GM12878 (cell line): Measurements from ENCODE around the gene RBMX. TPM values are rescaled to one million over a fixed set of nuclear protein-coding genes. Genes with fewer than 3 reads are reported as not detected.

ENCODE experiments used
- ATAC-seq: fragments of 200-7000 bp; cut with Tn5 transposase; 3 replicates; pipeline ENCODE4 v1.9.1; 2020; ENCODE audit warnings: mild to moderate bottlenecking, moderate library complexity
- BruUV-seq: library from RNA; stranded (reverse); fragments of 400-500 nt; replicated peaks from 2 replicates; lab custom pipeline; 2021; lab: Mats Ljungman, UMichigan
- CTCF ChIA-PET: fragments of 300-600 bp; sonication (Branson Sonifier 250); formaldehyde crosslinking; extraction: SDS; loops from one replicate; lab custom pipeline; 2021; ENCODE audit warnings: inconsistent platforms; lab: Yijun Ruan, JAX
- POLR2A ChIA-PET: fragments of 350-600 bp; formaldehyde crosslinking; extraction: SDS; loops from one replicate; lab custom pipeline; 2021; ENCODE audit warnings: inconsistent platforms; lab: Charles Lee
- RAD21 ChIA-PET: fragments of 300-600 bp; sonication (Branson Sonifier 250); formaldehyde crosslinking; loops from one replicate; lab custom pipeline; 2023; ENCODE audit warnings: antibody characterized with exemption; ENCODE audit not compliant: unreplicated experiment; lab: Charles Lee
- SMC1A ChIA-PET: fragments of 300-600 bp; sonication (Branson Sonifier 250); formaldehyde crosslinking; loops from one replicate; lab custom pipeline; 2023; ENCODE audit not compliant: unreplicated experiment, uncharacterized antibody; lab: Charles Lee
- DNase-seq: peaks from one replicate; pipeline ENCODE4 v3.0.0-alpha.2; 2011; ENCODE audit warnings: low read depth, low spot score
- FAIRE-seq: peaks from 3 replicates; lab custom pipeline; 2011; peaks lifted over from hg19 to GRCh38; lab: Jason Lieb, UNC
- H2AFZ ChIP-seq: 2 replicates; pipeline ENCODE4 v1.6.0; 2011; ENCODE audit warnings: low read depth, low read length, control low read depth; ENCODE audit not compliant: control insufficient read depth
- H3K27ac ChIP-seq: 2 replicates; pipeline ENCODE4 v1.5.1; 2011; ENCODE audit warnings: control low read depth; ENCODE audit not compliant: control insufficient read depth, insufficient read depth
- H3K27me3 ChIP-seq, 2 experiments: replicated peaks in 1 of 2; 2 replicates each; pipeline versions ENCODE4 v1.6.0 to v1.6.1; 2011; ENCODE audit warnings: low read length in 1 of 2; ENCODE audit not compliant: control insufficient read depth in 2 of 2, insufficient read depth in 2 of 2
- H3K36me3 ChIP-seq, 2 experiments: 2 replicates each; pipeline ENCODE4 v1.5.1; 2011; ENCODE audit warnings: low read length in 1 of 2; ENCODE audit not compliant: control insufficient read depth in 2 of 2, insufficient read depth in 2 of 2
- H3K4me1 ChIP-seq: 2 replicates; pipeline ENCODE4 v1.6.1; 2011; ENCODE audit warnings: mild to moderate bottlenecking, low read length, moderate library complexity, mixed read lengths; ENCODE audit not compliant: control insufficient read depth, insufficient read depth
- H3K4me2 ChIP-seq: 2 replicates; pipeline ENCODE4 v1.6.0; 2011; ENCODE audit warnings: control low read depth; ENCODE audit not compliant: control insufficient read depth, insufficient read depth
- H3K4me3 ChIP-seq: fragments of 200-600 bp; sonication (generic); 2 replicates; pipeline ENCODE4 v1.5.1; 2016
- H3K79me2 ChIP-seq: 2 replicates; pipeline ENCODE4 v1.6.0; 2011; ENCODE audit warnings: low read length; ENCODE audit not compliant: control insufficient read depth, insufficient read depth
- H3K9ac ChIP-seq: 2 replicates; pipeline ENCODE4 v1.8.0; 2011; ENCODE audit warnings: low read length, control low read depth, mixed read lengths; ENCODE audit not compliant: control insufficient read depth, insufficient read depth
- H3K9me3 ChIP-seq: replicated peaks from 3 replicates; pipeline ENCODE4 v1.5.1; 2011; ENCODE audit warnings: mild to moderate bottlenecking, low read length; ENCODE audit not compliant: control insufficient read depth, insufficient read depth
- H4K20me1 ChIP-seq: 2 replicates; pipeline ENCODE4 v1.6.0; 2011; ENCODE audit not compliant: control insufficient read depth, insufficient read depth
- FOXK2 ChIP-seq: fragments of 450-650 bp; IDR thresholded peaks from 2 replicates; pipeline ENCODE4 v1.6.1; 2017; ENCODE audit warnings: mild to moderate bottlenecking, moderate library complexity
- HDAC6 ChIP-seq: fragments of 200-600 bp; sonication (generic); IDR thresholded peaks from one replicate; pipeline ENCODE4 v1.8.0; 2017; ENCODE audit warnings: antibody characterized with exemption; ENCODE audit not compliant: unreplicated experiment
- MEF2B ChIP-seq: fragments of 450-650 bp; IDR thresholded peaks from 2 replicates; pipeline ENCODE4 v1.6.1; 2018; ENCODE audit warnings: mild to moderate bottlenecking, moderate library complexity; ENCODE audit not compliant: partially characterized antibody, poor library complexity, severe bottlenecking
- MYC ChIP-seq: IDR thresholded peaks from 2 replicates; pipeline ENCODE4 v1.6.1; 2011; ENCODE audit warnings: mild to moderate bottlenecking, low read length, moderate library complexity, inconsistent platforms; ENCODE audit not compliant: insufficient read depth, insufficient replicate concordance, insufficient read length, severe bottlenecking
- ZNF207 ChIP-seq: fragments of 450-650 bp; IDR thresholded peaks from 2 replicates; pipeline ENCODE4 v1.6.1; 2014; ENCODE audit warnings: antibody characterized with exemption, mild to moderate bottlenecking, borderline replicate concordance
- ZNF274 ChIP-seq: IDR thresholded peaks from one replicate; pipeline ENCODE4 v1.8.0; 2011; ENCODE audit not compliant: insufficient read length, insufficient read depth
- WGBS: methylation state at CpG from one replicate; pipeline ENCODE4 v1.1.6; 2016; ENCODE audit warnings: low lambda C conversion rate; ENCODE audit not compliant: insufficient replicate concordance, insufficient coverage; ENCODE audit errors: missing lambda C conversion rate; 5-methylcytosine and 5-hydroxymethylcytosine counted together
- in situ Hi-C: fragments of 300-500 bp; cut with MboI; formaldehyde crosslinking; loops from 9 replicates; pipeline ENCODE4 v1.14.3; 2018; ENCODE audit warnings: mixed read lengths
- intact Hi-C: fragments of 100-400 bp; cut with micrococcal nuclease; formaldehyde crosslinking; loops from one replicate; pipeline ENCODE4 v1.14.2; 2022; ENCODE audit not compliant: unreplicated experiment
- polyA plus RNA-seq, 11 experiments: library from polyadenylated mRNA; depleted of rRNA in 4 of 11; unstranded in 6 of 11; stranded (reverse) in 5 of 11; fragments of >200 nt; fragmentation: Nextera tagmentation in 4 of 11; fragmentation: Illumina TruSeq in 1 of 11; extraction: Ambion mirVana in 4 of 11; extraction: Trizol in 1 of 11; gene quantifications; 1 replicate in 1 of 11; 2 replicates in 10 of 11; pipeline versions ENCODE4 v1.2.1 to v1.2.3, GENCODE V29; 2011 to 2016; ENCODE audit warnings: inconsistent platforms in 2 of 11, missing spikeins in 2 of 11, low read depth in 1 of 11
- total RNA-seq, 4 experiments: library from RNA; depleted of rRNA in 3 of 4; stranded (reverse); fragments of >200 nt in 3 of 4; fragmentation: Illumina TruSeq in 1 of 4; extraction: Trizol in 1 of 4; gene quantifications; 2 replicates each; pipeline versions ENCODE4 v1.2.1 to v1.2.3, GENCODE V29; 2013 to 2021
- TF ChIP-seq, protein P1 (sequence below): IDR thresholded peaks from 2 replicates; pipeline ENCODE4 v1.6.1; 2011; ENCODE audit warnings: mild to moderate bottlenecking, low read depth, low read length, moderate library complexity; ENCODE audit not compliant: insufficient replicate concordance
- TF ChIP-seq, protein P2 (sequence below): IDR thresholded peaks from 2 replicates; pipeline ENCODE4 v1.6.1; 2011; ENCODE audit warnings: low read depth, mild to moderate bottlenecking, low read length, moderate library complexity, borderline replicate concordance; ENCODE audit errors: extremely low read depth
- TF ChIP-seq, protein P3 (sequence below): IDR thresholded peaks from 2 replicates; pipeline ENCODE4 v1.6.1; 2012; ENCODE audit warnings: improper control_type of control experiment, low read depth, low read length; ENCODE audit not compliant: insufficient replicate concordance

RBMX gene
- total and polyA plus RNA-seq, 10 of the 15 experiments (the other 5 are each of a cell fraction or from before 2014, with no cell fraction given), result 252 to 427 (median 288) TPM

DNA sequence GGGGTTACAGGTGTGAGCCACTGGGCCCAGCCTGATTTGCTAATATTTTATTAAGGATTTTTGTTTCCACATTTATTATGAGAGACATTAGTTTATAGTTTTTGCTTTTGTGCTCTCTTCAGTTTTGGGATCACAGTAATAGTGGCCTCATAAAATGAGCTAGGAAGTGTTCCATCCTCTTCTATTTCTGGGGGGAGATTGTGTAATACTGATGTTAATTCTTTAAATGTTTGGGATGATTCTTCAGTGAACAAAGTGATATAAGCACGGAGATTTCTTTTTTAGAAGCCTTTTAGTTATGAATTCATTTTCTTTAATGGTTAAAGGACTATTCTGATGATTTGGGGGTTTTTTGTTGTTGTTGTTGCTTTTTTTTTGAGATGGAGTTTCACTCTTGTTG lies 41.3 kb downstream of the RBMX start:
- no peaks in the 10 kb centered on the region for H3K27me3 ChIP-seq
- H2AFZ ChIP-seq, result no peak overlapping the region
- no peak overlapping the region for H3K27ac ChIP-seq
- ChIA-PET CTCF (no interaction called here), SMC1A (no interaction called here), RAD21 (no interaction called here), POLR2A (no interaction called here)
- no peaks in the 10 kb centered on the region for H3K79me2 ChIP-seq
- DNase-seq (no peak), FAIRE-seq (no peak), ATAC-seq (no peak)
- H3K9ac ChIP-seq, result no peak overlapping the region
- no peak overlapping the region for H3K4me3 ChIP-seq
- BruUV-seq, result no TSS peak
- in situ Hi-C loops, result no loop called here
- no peaks in the 10 kb centered on the region for H3K4me1 ChIP-seq
- H3K9me3 ChIP-seq, result no peaks in the 10 kb centered on the region
- TF ChIP-seq ZNF274, result no peak
- TF ChIP-seq HDAC6, result no peak
- no peak for TF ChIP-seq MEF2B
- TF ChIP-seq, protein P1, sequence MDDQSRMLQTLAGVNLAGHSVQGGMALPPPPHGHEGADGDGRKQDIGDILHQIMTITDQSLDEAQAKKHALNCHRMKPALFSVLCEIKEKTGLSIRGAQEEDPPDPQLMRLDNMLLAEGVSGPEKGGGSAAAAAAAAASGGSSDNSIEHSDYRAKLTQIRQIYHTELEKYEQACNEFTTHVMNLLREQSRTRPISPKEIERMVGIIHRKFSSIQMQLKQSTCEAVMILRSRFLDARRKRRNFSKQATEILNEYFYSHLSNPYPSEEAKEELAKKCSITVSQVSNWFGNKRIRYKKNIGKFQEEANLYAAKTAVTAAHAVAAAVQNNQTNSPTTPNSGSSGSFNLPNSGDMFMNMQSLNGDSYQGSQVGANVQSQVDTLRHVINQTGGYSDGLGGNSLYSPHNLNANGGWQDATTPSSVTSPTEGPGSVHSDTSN, result no peak
- H4K20me1 ChIP-seq, result no peaks in the 10 kb centered on the region
- intact Hi-C loops, result no loop called here
- H3K36me3 ChIP-seq, result no peaks in the 10 kb centered on the region
- WGBS, result 53% methylated on average over 1 of the region's 1 CpG
- H3K4me2 ChIP-seq, result no peak overlapping the region

DNA sequence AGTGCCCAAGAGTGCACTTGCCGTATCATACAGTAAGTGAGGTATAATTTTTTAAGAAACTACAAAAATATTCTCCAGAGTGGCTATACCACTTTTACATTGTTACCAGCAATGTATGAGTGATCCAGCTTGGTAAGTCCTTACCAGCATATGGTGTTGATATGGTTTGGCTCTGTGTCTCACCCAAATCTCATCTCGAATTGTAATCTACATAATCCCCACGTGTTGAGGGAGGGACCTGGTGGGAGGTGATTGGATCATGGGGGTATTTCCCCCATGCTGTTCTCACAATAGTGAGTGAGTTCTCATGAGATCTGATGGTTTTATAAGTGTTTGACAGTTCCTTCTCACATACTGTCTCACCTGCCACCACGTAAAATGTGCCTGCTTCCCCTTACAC lies 44.8 kb downstream of the RBMX start:
- FAIRE-seq, result no peak
- H3K4me2 ChIP-seq, result no peak overlapping the region
- BruUV-seq, result no TSS peak
- TF ChIP-seq ZNF207, result no peak
- TF ChIP-seq, protein P2, sequence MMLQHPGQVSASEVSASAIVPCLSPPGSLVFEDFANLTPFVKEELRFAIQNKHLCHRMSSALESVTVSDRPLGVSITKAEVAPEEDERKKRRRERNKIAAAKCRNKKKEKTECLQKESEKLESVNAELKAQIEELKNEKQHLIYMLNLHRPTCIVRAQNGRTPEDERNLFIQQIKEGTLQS, result no peak
- TF ChIP-seq, protein P3, sequence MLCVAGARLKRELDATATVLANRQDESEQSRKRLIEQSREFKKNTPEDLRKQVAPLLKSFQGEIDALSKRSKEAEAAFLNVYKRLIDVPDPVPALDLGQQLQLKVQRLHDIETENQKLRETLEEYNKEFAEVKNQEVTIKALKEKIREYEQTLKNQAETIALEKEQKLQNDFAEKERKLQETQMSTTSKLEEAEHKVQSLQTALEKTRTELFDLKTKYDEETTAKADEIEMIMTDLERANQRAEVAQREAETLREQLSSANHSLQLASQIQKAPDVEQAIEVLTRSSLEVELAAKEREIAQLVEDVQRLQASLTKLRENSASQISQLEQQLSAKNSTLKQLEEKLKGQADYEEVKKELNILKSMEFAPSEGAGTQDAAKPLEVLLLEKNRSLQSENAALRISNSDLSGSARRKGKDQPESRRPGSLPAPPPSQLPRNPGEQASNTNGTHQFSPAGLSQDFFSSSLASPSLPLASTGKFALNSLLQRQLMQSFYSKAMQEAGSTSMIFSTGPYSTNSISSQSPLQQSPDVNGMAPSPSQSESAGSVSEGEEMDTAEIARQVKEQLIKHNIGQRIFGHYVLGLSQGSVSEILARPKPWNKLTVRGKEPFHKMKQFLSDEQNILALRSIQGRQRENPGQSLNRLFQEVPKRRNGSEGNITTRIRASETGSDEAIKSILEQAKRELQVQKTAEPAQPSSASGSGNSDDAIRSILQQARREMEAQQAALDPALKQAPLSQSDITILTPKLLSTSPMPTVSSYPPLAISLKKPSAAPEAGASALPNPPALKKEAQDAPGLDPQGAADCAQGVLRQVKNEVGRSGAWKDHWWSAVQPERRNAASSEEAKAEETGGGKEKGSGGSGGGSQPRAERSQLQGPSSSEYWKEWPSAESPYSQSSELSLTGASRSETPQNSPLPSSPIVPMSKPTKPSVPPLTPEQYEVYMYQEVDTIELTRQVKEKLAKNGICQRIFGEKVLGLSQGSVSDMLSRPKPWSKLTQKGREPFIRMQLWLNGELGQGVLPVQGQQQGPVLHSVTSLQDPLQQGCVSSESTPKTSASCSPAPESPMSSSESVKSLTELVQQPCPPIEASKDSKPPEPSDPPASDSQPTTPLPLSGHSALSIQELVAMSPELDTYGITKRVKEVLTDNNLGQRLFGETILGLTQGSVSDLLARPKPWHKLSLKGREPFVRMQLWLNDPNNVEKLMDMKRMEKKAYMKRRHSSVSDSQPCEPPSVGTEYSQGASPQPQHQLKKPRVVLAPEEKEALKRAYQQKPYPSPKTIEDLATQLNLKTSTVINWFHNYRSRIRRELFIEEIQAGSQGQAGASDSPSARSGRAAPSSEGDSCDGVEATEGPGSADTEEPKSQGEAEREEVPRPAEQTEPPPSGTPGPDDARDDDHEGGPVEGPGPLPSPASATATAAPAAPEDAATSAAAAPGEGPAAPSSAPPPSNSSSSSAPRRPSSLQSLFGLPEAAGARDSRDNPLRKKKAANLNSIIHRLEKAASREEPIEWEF, result no peak
- no peak for TF ChIP-seq MYC
- no peak for TF ChIP-seq FOXK2

More for the DNA sequence above, 44.8 kb downstream of the RBMX start:
- in situ Hi-C loops (no loop called here), intact Hi-C loops (no loop called here)
- Histone ChIP-seq H3K79me2 (no peaks in the 10 kb centered on the region), H3K9ac (no peak overlapping the region), H4K20me1 (no peaks in the 10 kb centered on the region), H3K9me3 (no peaks in the 10 kb centered on the region), H2AFZ (no peak overlapping the region), H3K27me3 (no peaks in the 10 kb centered on the region), H3K36me3 (no peaks in the 10 kb centered on the region), H3K4me1 (no peaks in the 10 kb centered on the region), H3K4me3 (no peak overlapping the region), H3K27ac (no peak overlapping the region)
- CTCF ChIA-PET, result no interaction called here
- no peak for ATAC-seq
- no peak for DNase-seq
- RAD21 ChIA-PET, result no interaction called here
- SMC1A ChIA-PET, result no interaction called here
- POLR2A ChIA-PET, result no interaction called here
- WGBS, result 69% methylated on average over 4 of the region's 4 CpGs
